Astrocyte of the spinal cord (primary cell): ENCODE results near the gene RAB7B.

Experiments used
- DNase-seq: peaks from one replicate; pipeline ENCODE4 v3.0.0; 2011; ENCODE audit warnings: low read depth, low spot score
- H3K4me3 ChIP-seq: 2 replicates; pipeline ENCODE4 v1.5.1; 2011; ENCODE audit warnings: low read depth, mild to moderate bottlenecking, low read length, moderate library complexity
- CTCF ChIP-seq: IDR thresholded peaks from 2 replicates; pipeline ENCODE4 v1.5.1; 2012; ENCODE audit warnings: low read depth, mild to moderate bottlenecking, low read length, inconsistent platforms
- in situ Hi-C: cut with HindIII; loops from 2 replicates; pipeline ENCODE4 v1.10.0; 2017; ENCODE audit warnings: low sequenced_read_pairs

Gene RAB7B

GRCh38 chr1:206014601-206015000 is 11.4 kb upstream of the RAB7B start:
- in situ Hi-C loops, result no loop called here
- no peak for DNase-seq
- no peak overlapping the region for H3K4me3 ChIP-seq
- TF ChIP-seq CTCF, result no peak

DNA sequence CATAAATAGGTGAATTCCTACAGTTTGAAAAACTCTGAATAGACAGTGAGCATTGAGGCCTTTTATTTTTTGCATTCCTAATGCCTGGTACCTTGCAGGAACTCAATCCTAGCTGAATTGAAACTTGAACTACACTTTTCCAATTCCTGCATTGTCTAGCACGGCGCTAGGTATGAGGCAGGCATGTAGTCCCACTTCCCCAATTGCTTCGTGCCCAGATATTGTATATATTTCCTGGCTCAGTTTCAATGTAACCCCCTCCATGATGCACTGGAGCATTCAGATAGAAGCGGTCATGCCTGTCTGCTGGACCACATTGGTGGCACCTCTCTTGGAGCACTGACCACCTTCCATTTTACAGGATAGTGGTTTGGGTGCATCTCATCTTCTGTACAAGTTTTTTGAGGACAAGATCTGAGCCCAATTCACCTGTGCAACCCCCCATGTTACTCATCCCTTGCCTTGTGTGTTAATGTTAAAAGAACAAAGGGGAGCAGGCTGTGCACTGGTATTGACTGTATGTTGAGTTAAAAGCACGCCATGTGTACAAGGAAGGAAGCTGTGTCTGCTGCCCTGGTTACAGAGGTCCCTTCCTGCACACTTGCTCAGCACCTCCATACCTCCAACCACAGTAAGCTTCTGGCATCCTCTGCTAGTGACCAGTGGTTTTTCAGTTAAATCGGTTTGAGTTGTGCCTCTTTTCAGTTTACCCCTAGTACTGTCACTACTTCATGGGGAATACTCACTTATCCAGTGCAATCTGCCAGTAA is 10.0 kb upstream of the RAB7B start:
- in situ Hi-C loops, result no loop called here
- DNase-seq, result no peak
- no peak for TF ChIP-seq CTCF
- no peak overlapping the region for H3K4me3 ChIP-seq

DNA sequence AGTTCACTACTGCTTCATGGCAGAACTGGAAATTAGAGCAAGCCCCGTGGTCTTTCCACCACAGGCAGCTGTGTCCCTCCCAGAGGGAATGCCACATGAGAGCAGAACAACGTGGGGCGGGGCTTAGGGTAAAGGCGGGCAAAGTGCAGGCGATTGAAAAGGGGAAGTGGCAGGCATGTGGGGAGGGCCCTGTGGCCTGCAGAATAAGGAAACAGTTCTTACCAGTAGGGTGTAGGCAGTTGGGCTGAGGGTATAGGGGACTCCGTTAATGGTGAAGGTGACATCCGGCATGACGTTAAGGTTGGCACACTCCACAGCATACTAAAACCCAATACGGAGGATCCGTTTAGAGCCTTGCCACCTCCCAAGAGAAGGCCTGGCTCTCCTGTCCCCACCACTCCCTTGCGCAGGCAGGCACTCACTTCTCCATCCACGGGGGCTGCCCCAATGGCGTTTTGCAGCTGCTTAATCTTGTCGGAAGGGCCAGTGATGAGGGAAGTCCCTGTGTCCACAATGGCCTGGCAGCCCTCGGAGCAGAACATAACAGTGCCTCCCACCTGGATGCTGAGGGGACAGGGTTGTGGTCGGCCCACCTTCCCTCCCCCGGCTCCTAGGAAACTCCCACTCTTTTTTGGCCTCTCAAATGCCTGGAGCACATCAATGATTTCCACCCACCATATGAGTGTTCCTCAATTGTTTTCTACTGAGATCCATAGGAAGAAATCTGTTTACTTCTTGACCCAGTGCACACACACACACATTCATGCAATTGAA is 9.1 kb upstream of the RAB7B start:
- in situ Hi-C loops, result no loop called here
- DNase-seq, result no peak
- no peak for TF ChIP-seq CTCF
- H3K4me3 ChIP-seq, result no peak overlapping the region

GRCh38 chr1:206011057-206011456 is 7.9 kb upstream of the RAB7B start:
- H3K4me3 ChIP-seq, result no peak overlapping the region
- DNase-seq, result no peak
- in situ Hi-C loops, result no loop called here
- TF ChIP-seq CTCF, result no peak

- in situ Hi-C loops, result no loop called here
- no peak for DNase-seq
- no peak overlapping the region for H3K4me3 ChIP-seq
- TF ChIP-seq CTCF, result no peak
These were observed 6.9 kb upstream of the RAB7B start for GRCh38 chr1:206010060-206010459.

- DNase-seq, result no peak
- in situ Hi-C loops, result no loop called here
- no peak for TF ChIP-seq CTCF
- H3K4me3 ChIP-seq, result no peak overlapping the region
These were observed 3.8 kb upstream of the RAB7B start for GRCh38 chr1:206006946-206007345.
